SH-SY5Y (cell line): ENCODE results near the gene TOB2.

Source experiments
- GATA2 ChIP-seq: IDR thresholded peaks from 2 replicates; pipeline ENCODE4 v1.6.1; 2011; ENCODE audit warnings: mild to moderate bottlenecking, low read depth, low read length
- GATA3 ChIP-seq: IDR thresholded peaks from 2 replicates; pipeline ENCODE4 v1.6.1; 2011; ENCODE audit warnings: low read depth, mild to moderate bottlenecking, low read length, moderate library complexity

TOB2 gene

DNA sequence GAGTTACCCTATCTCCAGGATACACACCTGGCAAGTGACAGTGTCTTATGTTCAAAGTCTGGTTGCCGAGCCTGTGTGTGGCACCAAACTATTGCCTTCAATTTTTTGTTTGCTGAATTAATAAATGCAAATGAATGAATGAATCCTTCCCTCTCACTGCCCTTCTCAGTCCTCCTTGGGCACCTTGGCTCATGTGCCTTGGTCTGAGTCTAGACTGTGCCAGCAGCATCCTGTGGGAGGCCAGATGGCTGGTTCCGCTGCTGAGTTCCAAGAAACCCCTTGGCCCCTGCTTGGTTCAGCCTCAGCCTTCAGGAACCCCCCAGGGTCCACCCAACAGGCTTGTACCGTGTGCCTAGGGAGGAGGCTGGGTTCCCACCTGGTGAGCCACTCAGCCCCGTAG is 31.0 kb downstream of the TOB2 start:
- TF ChIP-seq GATA2 (no peak), GATA3 (no peak)

DNA sequence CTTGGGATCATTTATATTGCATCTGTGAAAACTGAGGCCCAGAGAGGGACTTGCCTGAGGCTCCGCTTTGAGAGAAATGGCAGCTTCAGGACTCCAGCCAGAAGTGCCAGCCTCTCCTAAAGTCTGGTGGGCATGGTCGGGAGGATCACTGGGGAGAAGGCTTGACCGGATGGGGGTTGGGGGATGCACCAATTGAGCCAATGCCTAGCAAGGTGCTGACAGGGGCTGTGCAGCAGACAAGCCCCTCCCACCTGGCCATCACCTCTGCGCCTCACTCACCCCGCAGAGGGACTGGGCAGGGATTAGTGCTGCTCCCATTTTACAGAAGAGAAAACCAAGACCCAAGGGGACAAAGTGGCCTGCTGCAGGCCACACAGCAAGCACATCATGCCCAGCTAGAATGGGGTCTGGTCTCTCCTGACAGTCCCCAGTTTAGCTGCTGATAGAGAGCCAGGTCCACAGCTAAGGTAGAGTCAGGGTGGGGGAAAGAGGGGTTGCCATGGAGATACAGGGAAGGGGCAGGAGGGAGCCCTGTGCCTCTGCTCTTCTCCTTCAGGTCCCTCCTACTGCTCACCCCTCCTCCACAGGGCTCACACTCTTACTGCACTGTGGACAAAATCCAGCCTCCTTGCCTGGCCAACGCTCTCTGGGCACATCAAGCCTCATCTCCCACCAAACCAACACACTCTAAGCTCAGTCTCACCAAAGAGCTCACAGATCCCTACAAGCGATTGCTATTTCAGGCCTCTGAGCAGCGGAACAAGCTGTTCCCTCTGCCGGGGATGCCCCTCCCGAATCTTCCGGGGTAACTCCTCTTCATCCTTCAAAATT is 35.4 kb downstream of the TOB2 start:
- TF ChIP-seq GATA2, result no peak
- no peak for TF ChIP-seq GATA3

DNA sequence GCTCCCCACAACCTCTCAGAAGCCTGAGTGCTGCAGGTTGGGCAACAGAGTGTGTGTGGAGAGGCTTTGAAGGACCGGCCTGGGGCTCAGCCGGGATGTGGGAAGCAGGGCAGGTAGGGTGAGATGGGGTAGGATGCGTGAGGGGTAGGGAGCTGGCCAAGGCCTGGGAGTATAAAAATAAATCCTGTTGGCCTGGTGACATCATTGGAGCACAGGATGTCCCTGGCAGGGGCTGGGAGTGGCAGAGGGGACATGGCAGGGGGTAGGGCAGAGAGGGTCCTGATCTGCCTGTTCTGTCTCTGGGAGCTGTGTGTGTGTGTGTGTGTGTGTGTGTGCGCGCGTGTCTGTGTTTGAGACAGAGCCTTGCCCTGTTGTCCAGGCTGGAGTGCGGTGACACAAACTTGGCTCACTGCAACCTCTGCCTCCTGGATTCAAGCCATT is 36.3 kb downstream of the TOB2 start:
- no peak for TF ChIP-seq GATA3
- no peak for TF ChIP-seq GATA2

GRCh38 chr22:41408665-41409064 is 37.9 kb downstream of the TOB2 start:
- TF ChIP-seq GATA2 (no peak), GATA3 (no peak)

GRCh38 chr22:41407433-41407832 is 39.2 kb downstream of the TOB2 start:
- TF ChIP-seq GATA2 (no peak), GATA3 (no peak)

- no peak for TF ChIP-seq GATA3
- no peak for TF ChIP-seq GATA2
Observed at GRCh38 chr22:41406410-41406809, 40.2 kb downstream of the TOB2 start.

DNA sequence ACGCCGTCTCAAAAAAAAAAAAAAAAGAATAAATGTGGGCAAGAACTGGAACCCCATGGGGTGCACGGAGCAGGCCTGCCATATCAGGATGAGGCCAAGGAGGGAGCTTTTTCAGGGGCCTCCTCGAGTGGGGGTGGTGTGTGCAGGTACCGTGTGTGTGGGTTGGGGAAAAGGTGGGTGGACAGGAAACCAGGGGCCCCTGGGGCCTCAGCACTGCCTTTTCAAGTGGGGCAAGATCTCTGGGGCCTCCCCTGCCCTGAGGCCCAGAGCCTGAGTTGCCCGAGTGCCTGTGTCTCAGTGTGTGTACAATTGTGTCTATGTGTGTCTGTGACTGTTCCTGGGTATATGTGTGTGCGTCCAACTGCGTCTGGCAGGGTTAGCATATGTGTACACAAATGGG is 41.0 kb downstream of the TOB2 start:
- TF ChIP-seq GATA3 (no peak), GATA2 (no peak)

DNA sequence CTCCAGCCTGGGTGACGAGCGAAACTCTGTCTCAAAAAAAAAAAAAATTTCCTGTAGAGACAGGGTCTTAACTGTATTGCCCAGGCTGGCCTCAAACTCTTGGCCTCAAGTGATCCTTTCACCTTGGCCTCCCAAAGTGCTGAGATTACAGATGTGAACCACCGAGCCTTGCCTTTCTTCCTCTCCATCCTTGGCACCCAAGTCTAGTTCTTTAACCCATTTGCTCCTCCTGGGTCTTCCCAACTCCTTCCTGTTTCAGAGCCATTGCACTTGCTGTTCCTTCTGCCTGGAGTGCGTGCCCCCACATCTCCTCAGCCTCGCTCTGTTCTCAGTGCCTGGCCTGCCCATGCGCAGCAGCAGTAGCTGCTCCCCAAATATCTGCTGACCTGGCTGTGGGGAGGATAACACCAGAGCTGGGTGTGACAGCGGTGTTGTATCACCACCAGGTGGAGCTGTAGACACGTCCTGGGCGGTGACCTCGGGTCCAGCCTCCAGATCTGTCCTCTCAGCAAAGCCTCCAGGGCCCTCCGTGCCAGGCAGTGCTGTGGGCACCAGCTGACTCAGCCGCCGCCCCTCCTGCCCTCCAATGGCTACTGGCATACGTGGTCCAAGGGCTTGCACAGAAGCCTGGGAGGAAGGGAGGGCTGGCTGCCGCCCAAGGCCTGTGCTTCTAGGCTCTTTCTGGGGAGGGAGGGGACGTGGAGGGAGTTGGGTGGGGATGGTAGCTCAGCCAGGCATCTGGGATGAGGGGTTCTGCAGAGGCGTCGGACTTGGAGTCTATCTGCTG is 42.9 kb downstream of the TOB2 start:
- TF ChIP-seq GATA3, result no peak
- TF ChIP-seq GATA2, result no peak

DNA sequence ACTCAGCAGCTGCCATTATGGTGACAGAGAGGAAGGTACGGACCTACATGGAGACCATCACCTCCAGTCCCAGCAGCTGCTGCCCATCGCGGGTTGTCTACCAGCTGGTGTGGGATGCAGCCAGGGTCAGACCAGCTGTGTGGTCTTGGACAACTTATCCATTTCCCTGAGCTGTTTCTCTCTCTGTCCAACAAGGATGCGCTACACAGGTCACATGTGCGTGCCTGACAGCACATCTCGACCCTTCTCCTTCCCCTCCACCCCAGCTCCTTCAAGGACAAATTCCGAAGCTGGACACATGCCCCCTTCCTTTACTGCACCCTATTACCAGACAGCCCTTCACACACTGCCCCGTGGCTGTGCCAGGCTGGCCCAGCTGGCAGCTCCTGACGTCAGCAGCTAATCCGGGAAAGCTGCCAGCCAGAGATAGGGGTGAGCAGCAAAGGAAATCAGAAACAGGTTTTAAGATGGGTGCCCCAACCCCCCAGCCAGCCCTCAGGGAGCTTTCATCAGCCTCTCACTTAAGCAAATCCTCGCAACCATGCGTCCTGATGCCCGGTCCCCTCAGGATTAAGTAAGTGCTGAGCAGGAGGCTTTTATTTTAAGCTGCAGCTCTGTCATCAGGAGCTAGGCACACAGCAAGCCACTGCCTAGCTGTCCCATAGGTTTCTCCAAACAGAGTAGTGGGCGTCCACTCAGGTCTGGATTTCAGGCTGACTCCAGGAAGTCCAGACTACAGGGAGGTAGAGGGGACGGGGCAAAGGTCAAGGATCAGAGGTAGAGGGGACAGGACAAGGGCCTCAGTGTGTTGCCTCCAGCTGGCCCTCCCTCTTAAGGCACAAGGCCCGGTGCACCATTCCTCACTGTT is 44.6 kb downstream of the TOB2 start:
- no peak for TF ChIP-seq GATA2
- no peak for TF ChIP-seq GATA3

DNA sequence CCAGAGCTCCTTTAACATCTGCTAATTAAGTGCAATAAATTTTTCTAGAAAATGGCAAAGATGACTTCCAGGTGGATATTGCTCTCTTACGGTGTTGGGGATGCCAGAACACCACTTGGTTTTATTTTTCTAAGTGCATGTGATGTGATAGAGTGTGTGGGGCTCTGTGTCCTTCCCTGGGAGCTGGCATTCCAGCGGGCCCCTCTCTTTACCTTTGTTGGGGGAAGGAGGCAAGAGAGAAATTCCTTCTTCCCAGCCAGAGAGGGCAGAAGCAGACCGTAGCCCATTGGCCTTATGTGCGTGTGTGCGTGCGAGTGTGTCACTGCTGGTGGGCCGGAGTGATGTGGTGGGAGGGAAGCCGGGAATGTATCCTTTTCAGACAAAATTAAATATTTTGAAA is 47.7 kb downstream of the TOB2 start:
- TF ChIP-seq GATA3 (no peak), GATA2 (no peak)

- TF ChIP-seq GATA3 (no peak), GATA2 (no peak)
Observed at GRCh38 chr22:41397143-41397811, 49.3 kb downstream of the TOB2 start.

DNA sequence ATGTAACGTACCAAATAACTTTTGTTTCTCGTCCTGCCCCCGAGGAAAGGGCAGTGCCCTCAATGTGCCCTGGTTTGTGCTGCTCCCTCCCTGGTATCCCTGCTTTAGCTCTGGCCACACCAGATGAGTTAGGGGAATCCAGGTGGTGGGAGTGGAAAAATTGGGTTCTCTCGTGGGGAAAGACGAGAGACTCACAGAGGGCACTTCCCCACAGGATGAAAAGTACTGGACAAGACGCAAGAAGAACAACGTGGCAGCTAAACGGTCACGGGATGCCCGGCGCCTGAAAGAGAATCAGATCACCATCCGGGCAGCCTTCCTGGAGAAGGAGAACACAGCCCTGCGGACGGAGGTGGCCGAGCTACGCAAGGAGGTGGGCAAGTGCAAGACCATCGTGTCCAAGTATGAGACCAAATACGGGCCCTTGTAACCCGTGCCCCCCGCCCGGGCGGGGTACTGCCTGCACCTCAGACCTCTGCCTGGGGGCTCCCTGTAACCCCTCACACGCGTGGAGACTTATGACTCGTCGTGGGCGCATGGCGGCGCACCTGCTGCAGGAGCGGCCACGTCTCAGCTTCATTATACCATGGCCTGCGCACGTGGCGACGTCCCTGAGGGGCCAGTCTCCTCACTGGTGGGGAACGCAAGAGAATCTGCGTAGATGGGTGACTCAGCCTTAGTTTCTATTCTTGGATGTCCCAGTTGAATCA is 50.9 kb downstream of the TOB2 start:
- TF ChIP-seq GATA2 (no peak), GATA3 (no peak)

DNA sequence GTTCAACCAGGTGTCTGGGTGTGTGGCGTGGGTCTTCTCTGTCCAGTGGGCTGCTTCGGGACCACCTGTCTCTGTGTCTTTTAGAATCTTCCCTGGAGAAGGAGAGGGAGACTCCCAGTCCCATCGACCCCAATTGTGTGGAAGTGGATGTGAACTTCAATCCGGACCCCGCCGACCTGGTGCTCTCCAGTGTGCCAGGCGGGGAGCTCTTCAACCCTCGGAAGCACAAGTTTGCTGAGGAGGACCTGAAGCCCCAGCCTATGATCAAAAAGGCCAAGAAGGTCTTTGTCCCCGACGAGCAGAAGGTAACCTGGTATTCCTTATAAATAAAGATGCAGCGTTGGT is 52.6 kb downstream of the TOB2 start:
- no peak for TF ChIP-seq GATA3
